GM12864 (cell line): ENCODE results near the gene ATG4B.

Experiments used
- DNase-seq: peaks from one replicate; pipeline ENCODE4 v3.0.0-alpha.2; 2011; ENCODE audit warnings: low read depth
- H3K4me3 ChIP-seq: 2 replicates; pipeline ENCODE4 v1.5.1; 2011; ENCODE audit warnings: mild to moderate bottlenecking, low read depth, low read length, control low read depth
- CTCF ChIP-seq: IDR thresholded peaks from 2 replicates; pipeline ENCODE4 v1.5.1; 2011; ENCODE audit warnings: low read depth, mild to moderate bottlenecking, moderate library complexity, low read length, control low read depth, inconsistent platforms; ENCODE audit errors: missing control alignments

Gene ATG4B

GRCh38 chr2:241652142-241652541, 14.6 kb downstream of the ATG4B start:
- TF ChIP-seq CTCF: no peak
- DNase-seq: no peak
- no peak overlapping the region for H3K4me3 ChIP-seq

GRCh38 chr2:241652722-241653121, 15.2 kb downstream of the ATG4B start:
- no peak overlapping the region for H3K4me3 ChIP-seq
- TF ChIP-seq CTCF: no peak
- DNase-seq: no peak

GRCh38 chr2:241653210-241653750, 15.8 kb downstream of the ATG4B start:
- no peak for TF ChIP-seq CTCF
- no peak overlapping the region for H3K4me3 ChIP-seq
- DNase-seq: no peak

GRCh38 chr2:241654551-241654950, 17.1 kb downstream of the ATG4B start:
- no peak for TF ChIP-seq CTCF
- DNase-seq: no peak
- no peak overlapping the region for H3K4me3 ChIP-seq

- no peak overlapping the region for H3K4me3 ChIP-seq
- no peak for TF ChIP-seq CTCF
- DNase-seq: no peak
Observed at GRCh38 chr2:241655516-241656189, 18.2 kb downstream of the ATG4B start.

- TF ChIP-seq CTCF: no peak
- H3K4me3 ChIP-seq: no peak overlapping the region
- DNase-seq: no peak
Observed at GRCh38 chr2:241656190-241656741, 18.8 kb downstream of the ATG4B start.
